ENCODE data around the gene MANBA.

DNA sequence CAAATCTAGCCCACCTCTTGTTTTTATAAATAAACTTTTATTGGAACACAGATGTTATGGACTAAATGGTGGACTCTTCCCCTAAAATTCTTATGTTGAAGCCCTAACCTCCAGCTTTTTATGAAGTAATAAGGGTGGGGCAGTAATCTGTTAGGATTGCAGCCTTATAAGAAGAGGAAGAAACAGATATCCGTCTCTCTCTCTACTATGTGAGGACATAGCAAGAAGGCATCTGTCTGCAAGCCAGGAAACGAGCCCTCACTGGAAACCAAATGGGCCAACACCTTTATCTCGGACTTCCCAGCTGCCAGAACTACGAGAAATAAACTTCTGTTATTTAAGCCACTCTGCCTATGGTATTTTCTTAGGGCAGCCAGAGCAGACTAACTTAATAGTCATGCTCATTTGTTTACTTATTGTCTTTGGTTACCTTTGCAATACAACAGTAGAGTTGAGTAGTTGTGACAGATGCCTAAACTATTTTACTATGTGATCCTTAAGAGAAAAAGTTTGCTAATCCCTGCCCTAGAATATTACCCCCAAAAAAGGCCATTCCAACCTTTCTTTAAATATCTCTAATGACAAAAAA lies 67.4 kb downstream of the MANBA start:
- TF ChIP-seq, protein P1, sequence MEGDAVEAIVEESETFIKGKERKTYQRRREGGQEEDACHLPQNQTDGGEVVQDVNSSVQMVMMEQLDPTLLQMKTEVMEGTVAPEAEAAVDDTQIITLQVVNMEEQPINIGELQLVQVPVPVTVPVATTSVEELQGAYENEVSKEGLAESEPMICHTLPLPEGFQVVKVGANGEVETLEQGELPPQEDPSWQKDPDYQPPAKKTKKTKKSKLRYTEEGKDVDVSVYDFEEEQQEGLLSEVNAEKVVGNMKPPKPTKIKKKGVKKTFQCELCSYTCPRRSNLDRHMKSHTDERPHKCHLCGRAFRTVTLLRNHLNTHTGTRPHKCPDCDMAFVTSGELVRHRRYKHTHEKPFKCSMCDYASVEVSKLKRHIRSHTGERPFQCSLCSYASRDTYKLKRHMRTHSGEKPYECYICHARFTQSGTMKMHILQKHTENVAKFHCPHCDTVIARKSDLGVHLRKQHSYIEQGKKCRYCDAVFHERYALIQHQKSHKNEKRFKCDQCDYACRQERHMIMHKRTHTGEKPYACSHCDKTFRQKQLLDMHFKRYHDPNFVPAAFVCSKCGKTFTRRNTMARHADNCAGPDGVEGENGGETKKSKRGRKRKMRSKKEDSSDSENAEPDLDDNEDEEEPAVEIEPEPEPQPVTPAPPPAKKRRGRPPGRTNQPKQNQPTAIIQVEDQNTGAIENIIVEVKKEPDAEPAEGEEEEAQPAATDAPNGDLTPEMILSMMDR (conservative IDR thresholded peaks at IDR 0.05; ENCODE audit: low read length), result no peak
- TF ChIP-seq EZH2phosphoT487 (IDR thresholded peaks at IDR 0.05; ENCODE audit: borderline replicate concordance), result no peak

All from Loucy (cell line).